MM.1S (cell line): Measurements from ENCODE around the gene TENM4.
A peak's percentile ranks its signal among the peaks of the same experiment; 100 is the strongest.

Source experiments
- DNase-seq: peaks from one replicate; pipeline ENCODE4 v3.0.0-alpha.2; 2015
- H2AFZ ChIP-seq: fragments of 300-600 bp; sonication (generic); 2 replicates; pipeline ENCODE4 v1.6.0; 2016; ENCODE audit warnings: antibody characterized with exemption, low read length
- H3F3A ChIP-seq: fragments of 300-600 bp; sonication (generic); 2 replicates; pipeline ENCODE4 v1.6.1; 2016; ENCODE audit warnings: mild to moderate bottlenecking, antibody characterized with exemption, low read length, moderate library complexity, mixed read lengths; ENCODE audit not compliant: insufficient read depth
- H3K27ac ChIP-seq: fragments of 300-600 bp; sonication (generic); 2 replicates; pipeline ENCODE4 v1.5.1; 2016; ENCODE audit warnings: mild to moderate bottlenecking, low read length
- H3K27me3 ChIP-seq: fragments of 300-600 bp; sonication (generic); replicated peaks from 2 replicates; pipeline ENCODE4 v1.6.0; 2016; ENCODE audit warnings: low read length; ENCODE audit not compliant: insufficient read depth
- H3K36me3 ChIP-seq: fragments of 300-600 bp; sonication (generic); replicated peaks from 2 replicates; pipeline ENCODE4 v1.6.1; 2016; ENCODE audit warnings: mild to moderate bottlenecking, low read length, mixed read lengths; ENCODE audit not compliant: insufficient read depth
- H3K4me1 ChIP-seq: fragments of 300-600 bp; sonication (generic); 2 replicates; pipeline ENCODE4 v1.6.1; 2016; ENCODE audit warnings: low read length, mixed read lengths
- H3K4me2 ChIP-seq: fragments of 300-600 bp; sonication (generic); 2 replicates; pipeline ENCODE4 v1.6.0; 2016; ENCODE audit warnings: low read depth, low read length
- H3K4me3 ChIP-seq: fragments of 300-600 bp; sonication (generic); 2 replicates; pipeline ENCODE4 v1.5.1; 2016; ENCODE audit warnings: low read length, mixed read lengths
- H3K79me2 ChIP-seq: fragments of 300-600 bp; sonication (generic); 2 replicates; pipeline ENCODE4 v1.6.1; 2016; ENCODE audit warnings: mixed run types, low read length, mixed read lengths
- H3K9ac ChIP-seq: fragments of 300-600 bp; sonication (generic); 2 replicates; pipeline ENCODE4 v1.6.1; 2016; ENCODE audit warnings: low read length, mixed read lengths
- H3K9me2 ChIP-seq: fragments of 300-600 bp; sonication (generic); replicated peaks from 2 replicates; pipeline ENCODE4 v1.6.1; 2016; ENCODE audit warnings: mild to moderate bottlenecking, low read length, mixed read lengths; ENCODE audit not compliant: insufficient read depth
- H3K9me3 ChIP-seq: fragments of 300-600 bp; sonication (generic); replicated peaks from 2 replicates; pipeline ENCODE4 v1.6.1; 2016; ENCODE audit warnings: mild to moderate bottlenecking, low read length, mixed read lengths; ENCODE audit not compliant: insufficient read depth
- H4K20me1 ChIP-seq: fragments of 300-600 bp; sonication (generic); 2 replicates; pipeline ENCODE4 v1.6.1; 2016; ENCODE audit warnings: mild to moderate bottlenecking, low read length, moderate library complexity, mixed read lengths; ENCODE audit not compliant: insufficient read depth
- EZH2 ChIP-seq: fragments of 300-600 bp; sonication (generic); optimal IDR thresholded peaks from 2 replicates; pipeline ENCODE3; 2017; ENCODE audit warnings: low read depth, mild to moderate bottlenecking, antibody characterized with exemption, low read length, mixed read lengths
- EZH2phosphoT487 ChIP-seq: fragments of 300-600 bp; sonication (generic); IDR thresholded peaks from 2 replicates; pipeline ENCODE4 v1.6.1; 2018; ENCODE audit warnings: antibody characterized with exemption, low read length
- TF ChIP-seq, protein P1 (sequence below): fragments of 300-600 bp; sonication (generic); IDR thresholded peaks from 2 replicates; pipeline ENCODE4 v1.5.1; 2016; ENCODE audit warnings: antibody characterized with exemption, low read length, mixed read lengths

The TENM4 gene

DNA sequence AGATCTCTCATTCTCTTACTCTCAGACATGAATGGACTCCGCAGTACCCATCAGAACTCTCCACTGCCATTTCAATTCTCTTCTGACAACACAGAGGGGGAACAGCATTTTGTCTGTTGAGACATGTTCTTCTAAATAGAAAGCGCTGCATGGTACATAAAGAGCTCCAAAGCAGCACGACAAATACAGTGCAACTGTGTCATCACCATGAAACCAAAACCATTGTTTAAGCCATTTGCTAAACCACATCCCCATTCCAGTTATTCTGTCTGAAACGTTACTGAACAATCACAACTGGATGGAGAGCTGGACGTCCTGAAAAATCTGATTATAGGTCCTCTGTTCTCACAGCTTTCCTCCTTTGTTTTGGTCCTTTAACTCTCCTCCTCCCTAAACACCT, 17.9 kb upstream of the TENM4 start:
- Histone ChIP-seq H3K36me3 (no peaks in the 10 kb centered on the region), H4K20me1 (no peaks in the 10 kb centered on the region), H2AFZ (no peak overlapping the region), H3K9me2 (no peaks in the 10 kb centered on the region), H3K27me3 (no peaks in the 10 kb centered on the region), H3F3A (peaks cover 7% of the 10 kb centered on the region; the same call in 1 of the 2 replicates), H3K9me3 (no peaks in the 10 kb centered on the region), H3K27ac (no peak overlapping the region; the same call in 1 of the 2 replicates), H3K9ac (no peak overlapping the region), H3K4me1 (peaks cover 12% of the 10 kb centered on the region), H3K4me2 (peak overlapping the region; percentile 48), H3K4me3 (no peak overlapping the region), H3K79me2 (no peaks in the 10 kb centered on the region)
- no peak for TF ChIP-seq EZH2phosphoT487
- peak; percentile 76 for DNase-seq

DNA sequence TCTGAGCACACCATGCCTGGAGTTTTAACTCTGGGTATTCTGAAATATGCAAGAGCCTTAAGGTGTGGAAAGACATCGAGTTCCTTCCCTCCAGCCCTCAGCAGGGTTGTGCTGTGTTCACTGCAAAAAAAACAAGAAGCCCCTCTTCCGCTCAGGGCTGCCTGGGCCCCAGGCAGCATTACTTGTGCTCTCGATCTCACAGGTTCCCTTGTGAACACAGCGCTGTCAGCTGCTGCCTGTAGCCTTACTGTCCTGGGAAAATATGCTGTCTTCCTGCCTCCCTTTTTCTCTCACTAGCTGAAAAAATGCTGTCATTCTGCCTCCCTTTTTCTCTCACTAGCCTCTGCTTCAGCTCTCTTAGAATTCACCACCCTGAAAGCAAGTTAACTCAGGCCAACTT, 15.7 kb upstream of the TENM4 start:
- H2AFZ ChIP-seq: no peak overlapping the region
- no peaks in the 10 kb centered on the region for H3K9me2 ChIP-seq

DNA sequence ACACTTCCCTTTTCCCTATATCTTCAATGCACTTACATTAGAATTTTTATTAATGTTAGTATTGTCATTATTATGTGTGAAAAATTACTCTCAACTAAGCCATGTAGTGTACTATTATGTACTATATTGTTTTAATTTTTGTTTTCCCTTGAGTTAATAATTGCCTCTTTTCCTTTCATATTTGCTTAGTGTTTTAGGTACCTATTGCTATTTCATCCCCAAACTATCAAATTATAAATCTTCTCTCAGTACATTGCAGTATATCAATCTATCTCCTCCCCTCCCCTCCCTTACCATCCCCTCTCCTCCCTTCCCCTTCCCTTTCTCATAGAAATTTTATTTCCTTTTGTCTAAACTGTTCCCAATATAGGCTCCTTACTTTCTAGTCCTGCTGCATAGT, 12.8 kb upstream of the TENM4 start:
- Histone ChIP-seq H3F3A (0 out of 2 replicates have a peak, but pooled peaks cover 3% of the 10 kb centered on the region), H3K4me1 (peaks cover 5% of the 10 kb centered on the region), H3K4me2 (no peak overlapping the region), H4K20me1 (no peaks in the 10 kb centered on the region), H3K27me3 (no peaks in the 10 kb centered on the region), H3K9ac (no peak overlapping the region), H3K79me2 (no peaks in the 10 kb centered on the region), H3K36me3 (no peaks in the 10 kb centered on the region), H3K4me3 (no peak overlapping the region), H3K9me3 (no peaks in the 10 kb centered on the region), H3K9me2 (no peaks in the 10 kb centered on the region), H3K27ac (no peak overlapping the region), H2AFZ (no peak overlapping the region)
- no peak for TF ChIP-seq EZH2
- no peak for TF ChIP-seq EZH2phosphoT487
- TF ChIP-seq, protein P1, sequence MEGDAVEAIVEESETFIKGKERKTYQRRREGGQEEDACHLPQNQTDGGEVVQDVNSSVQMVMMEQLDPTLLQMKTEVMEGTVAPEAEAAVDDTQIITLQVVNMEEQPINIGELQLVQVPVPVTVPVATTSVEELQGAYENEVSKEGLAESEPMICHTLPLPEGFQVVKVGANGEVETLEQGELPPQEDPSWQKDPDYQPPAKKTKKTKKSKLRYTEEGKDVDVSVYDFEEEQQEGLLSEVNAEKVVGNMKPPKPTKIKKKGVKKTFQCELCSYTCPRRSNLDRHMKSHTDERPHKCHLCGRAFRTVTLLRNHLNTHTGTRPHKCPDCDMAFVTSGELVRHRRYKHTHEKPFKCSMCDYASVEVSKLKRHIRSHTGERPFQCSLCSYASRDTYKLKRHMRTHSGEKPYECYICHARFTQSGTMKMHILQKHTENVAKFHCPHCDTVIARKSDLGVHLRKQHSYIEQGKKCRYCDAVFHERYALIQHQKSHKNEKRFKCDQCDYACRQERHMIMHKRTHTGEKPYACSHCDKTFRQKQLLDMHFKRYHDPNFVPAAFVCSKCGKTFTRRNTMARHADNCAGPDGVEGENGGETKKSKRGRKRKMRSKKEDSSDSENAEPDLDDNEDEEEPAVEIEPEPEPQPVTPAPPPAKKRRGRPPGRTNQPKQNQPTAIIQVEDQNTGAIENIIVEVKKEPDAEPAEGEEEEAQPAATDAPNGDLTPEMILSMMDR: no peak
- no peak for DNase-seq

More for the DNA sequence above, 15.7 kb upstream of the TENM4 start:
- Histone ChIP-seq H3K27ac (no peak overlapping the region), H3K9me3 (no peaks in the 10 kb centered on the region), H3K79me2 (no peaks in the 10 kb centered on the region), H3K27me3 (no peaks in the 10 kb centered on the region), H3K4me2 (no peak overlapping the region), H3K9ac (no peak overlapping the region), H4K20me1 (no peaks in the 10 kb centered on the region), H3F3A (peaks cover 7% of the 10 kb centered on the region; the same call in 1 of the 2 replicates), H3K4me3 (no peak overlapping the region), H3K4me1 (peaks cover 12% of the 10 kb centered on the region), H3K36me3 (no peaks in the 10 kb centered on the region)
- no peak for DNase-seq
- TF ChIP-seq, protein P1: no peak
- TF ChIP-seq EZH2phosphoT487 (no peak), EZH2 (no peak)

DNA sequence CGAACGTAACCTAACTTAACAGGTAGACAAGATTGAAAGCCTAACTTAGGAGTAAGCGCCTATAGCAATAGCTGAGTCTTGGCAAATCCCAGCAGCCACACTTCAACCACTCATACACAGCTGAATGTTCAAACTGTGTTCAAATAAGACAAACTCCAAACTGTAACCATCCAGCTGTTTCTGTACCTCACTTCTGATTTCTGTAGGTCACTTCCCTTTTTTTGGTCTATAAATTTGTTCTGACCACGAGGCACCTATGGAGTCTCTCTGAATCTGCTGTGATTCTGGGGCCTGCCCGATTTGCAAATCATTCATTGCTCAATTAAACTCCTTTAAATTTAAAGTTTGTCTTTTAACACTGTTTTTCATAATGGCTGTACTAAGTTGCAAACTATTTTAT, 8.2 kb upstream of the TENM4 start:
- Histone ChIP-seq H3K9me2 (no peaks in the 10 kb centered on the region), H3K4me1 (no peaks in the 10 kb centered on the region), H3K9me3 (no peaks in the 10 kb centered on the region), H4K20me1 (no peaks in the 10 kb centered on the region), H3K27ac (no peak overlapping the region), H3K27me3 (no peaks in the 10 kb centered on the region), H3K9ac (no peak overlapping the region), H3K4me3 (no peak overlapping the region), H3K79me2 (no peaks in the 10 kb centered on the region), H3K36me3 (no peaks in the 10 kb centered on the region), H3F3A (no peaks in the 10 kb centered on the region), H2AFZ (no peak overlapping the region), H3K4me2 (no peak overlapping the region)
- DNase-seq: no peak
- TF ChIP-seq EZH2phosphoT487: no peak
- TF ChIP-seq, protein P1: no peak
- TF ChIP-seq EZH2: no peak
